Measurements from ENCODE around the gene ADAM12. TPM values are rescaled to one million over a fixed set of nuclear protein-coding genes. Genes with fewer than 3 reads are reported as not detected.
"Not testable (repeated sequence)": the region's sequence is repeated elsewhere in the genome, so short reads cannot be mapped to it uniquely, and the experiment has no call there.

ADAM12 gene
- total RNA-seq, 4 donors from 2014 or later = 0.19 to 2.6 (median 1.5) TPM

- Histone ChIP-seq H3K4me1 (peaks cover 8% of the 10 kb centered on the region), H3K4me3 (no peak overlapping the region), H3K27me3 (no peaks in the 10 kb centered on the region), H3K27ac (no peak overlapping the region), H3K36me3 (no peaks in the 10 kb centered on the region), H3K9me3 (no peaks in the 10 kb centered on the region)
- TF ChIP-seq POLR2AphosphoS5 (IDR thresholded peaks at IDR 0.05) = no peak
- TF ChIP-seq CTCF (IDR thresholded peaks at IDR 0.05) = no peak
- no peak for TF ChIP-seq POLR2A (IDR thresholded peaks at IDR 0.05)
- TF ChIP-seq EP300 (IDR thresholded peaks at IDR 0.05) = no peak
- 82% methylated on average over 6 of the region's 6 CpGs for WGBS
- no peak for DNase-seq (ENCODE audit: low spot score in 2 of 2)
Measured at GRCh38 chr10:126351021-126351420, 37.3 kb downstream of the ADAM12 start.

- WGBS = 41% methylated on average over 7 of the region's 10 CpGs
- no peaks in the 10 kb centered on the region for H3K36me3 ChIP-seq
- TF ChIP-seq EP300 (IDR thresholded peaks at IDR 0.05) = no peak
- no peak for TF ChIP-seq CTCF (IDR thresholded peaks at IDR 0.05)
- no peak for TF ChIP-seq POLR2AphosphoS5 (IDR thresholded peaks at IDR 0.05)
- no peak for TF ChIP-seq POLR2A (IDR thresholded peaks at IDR 0.05)
- H3K4me3 ChIP-seq = no peak overlapping the region
- no peaks in the 10 kb centered on the region for H3K9me3 ChIP-seq
- H3K4me1 ChIP-seq = peaks cover 8% of the 10 kb centered on the region
- H3K27ac ChIP-seq = no peak overlapping the region
- no peaks in the 10 kb centered on the region for H3K27me3 ChIP-seq
- DNase-seq (ENCODE audit: low spot score in 2 of 2) = no peak
Measured at GRCh38 chr10:126350216-126350992, 37.9 kb downstream of the ADAM12 start.

GRCh38 chr10:126349676-126350075, 38.6 kb downstream of the ADAM12 start:
- peaks cover 8% of the 10 kb centered on the region for H3K4me1 ChIP-seq
- no peaks in the 10 kb centered on the region for H3K27me3 ChIP-seq
- 63% methylated on average over 5 of the region's 5 CpGs for WGBS
- no peaks in the 10 kb centered on the region for H3K9me3 ChIP-seq
- no peak for DNase-seq (ENCODE audit: low spot score in 2 of 2)
- no peak overlapping the region for H3K27ac ChIP-seq
- H3K4me3 ChIP-seq = no peak overlapping the region
- no peak for TF ChIP-seq POLR2A (IDR thresholded peaks at IDR 0.05)
- no peaks in the 10 kb centered on the region for H3K36me3 ChIP-seq

- Histone ChIP-seq H3K4me1 (peaks cover 8% of the 10 kb centered on the region), H3K9me3 (no peaks in the 10 kb centered on the region), H3K4me3 (no peak overlapping the region), H3K27ac (no peak overlapping the region), H3K27me3 (no peaks in the 10 kb centered on the region), H3K36me3 (no peaks in the 10 kb centered on the region)
- TF ChIP-seq CTCF (IDR thresholded peaks at IDR 0.05) (no peak), POLR2A (IDR thresholded peaks at IDR 0.05) (no peak)
- no peak for DNase-seq (ENCODE audit: low spot score in 2 of 2)
- WGBS = 50% methylated on average over 1 of the region's 1 CpG
Measured at GRCh38 chr10:126349101-126349500, 39.2 kb downstream of the ADAM12 start.

GRCh38 chr10:126343496-126343895, 44.8 kb downstream of the ADAM12 start:
- 100% methylated on average over 2 of the region's 2 CpGs for WGBS
- H3K4me1 ChIP-seq = not testable (repeated sequence)

GRCh38 chr10:126342680-126343079, 45.6 kb downstream of the ADAM12 start:
- H3K27ac ChIP-seq = no peak overlapping the region
- no peaks in the 10 kb centered on the region for H3K4me1 ChIP-seq
- H3K9me3 ChIP-seq = no peaks in the 10 kb centered on the region
- H3K36me3 ChIP-seq = no peaks in the 10 kb centered on the region
- no peak for TF ChIP-seq CTCF (IDR thresholded peaks at IDR 0.05)
- no peak for TF ChIP-seq EP300 (IDR thresholded peaks at IDR 0.05)
- no peak for TF ChIP-seq POLR2AphosphoS5 (IDR thresholded peaks at IDR 0.05)
- no peak for TF ChIP-seq POLR2A (IDR thresholded peaks at IDR 0.05)
- DNase-seq (ENCODE audit: low spot score in 2 of 2) = no peak
- H3K4me3 ChIP-seq = no peak overlapping the region
- 52% methylated on average over 5 of the region's 5 CpGs for WGBS
- peaks cover 3% of the 10 kb centered on the region for H3K27me3 ChIP-seq

More at GRCh38 chr10:126343496-126343895, 44.8 kb downstream of the ADAM12 start:
- H3K9me3 ChIP-seq; DNase-seq (ENCODE audit: low spot score in 2 of 2); H3K36me3 ChIP-seq; H3K4me3 ChIP-seq; H3K27ac ChIP-seq; H3K27me3 ChIP-seq: not testable (repeated sequence)

All from suprapubic skin (tissue), 4 donors.